Ovary (tissue), 9 donors: ENCODE measurements around the gene HPGDS. TPM values are rescaled to one million over a fixed set of nuclear protein-coding genes. Genes with fewer than 3 reads are reported as not detected.

ENCODE experiments used
- DNase-seq, 5 donors: peaks; one replicate each; pipeline ENCODE4 v3.0.0-alpha.2; 2019 to 2020
- H3K27ac ChIP-seq, 2 donors: fragments of 200-600 bp; one replicate each; pipeline versions ENCODE4 v1.5.1 to v1.8.0; 2019 to 2022
- H3K27me3 ChIP-seq: fragments of 200-600 bp; one replicate; pipeline ENCODE4 v1.8.0; 2022
- H3K36me3 ChIP-seq: fragments of 200-600 bp; sonication (generic); one replicate; pipeline ENCODE4 v1.5.1; 2019
- H3K4me1 ChIP-seq: one replicate; pipeline ENCODE4 v1.8.1; 2013; ENCODE audit warnings: mild to moderate bottlenecking, moderate library complexity; ENCODE audit not compliant: insufficient read depth
- H3K4me3 ChIP-seq: fragments of 200-600 bp; sonication (generic); one replicate; pipeline ENCODE4 v1.5.1; 2017
- H3K9me3 ChIP-seq, 2 donors: fragments of 200-600 bp in 1 of 2; sonication (generic) in 1 of 2; one replicate each; pipeline versions ENCODE4 v1.5.1 to v1.8.1; 2013 to 2019; ENCODE audit warnings: mild to moderate bottlenecking in 1 of 2, moderate library complexity in 1 of 2
- CTCF ChIP-seq, 3 donors: fragments of 450-650 bp in 2 of 3; fragments of 200-600 bp in 1 of 3; IDR thresholded peaks; one replicate each; pipeline versions ENCODE4 v1.5.1 to v1.8.0; 2016 to 2022; ENCODE audit warnings: antibody characterized with exemption in 3 of 3, mild to moderate bottlenecking in 1 of 3
- EP300 ChIP-seq: sonication (generic); formaldehyde crosslinking; IDR thresholded peaks from one replicate; pipeline ENCODE4 v1.6.1; 2017; ENCODE audit warnings: antibody characterized with exemption
- POLR2A ChIP-seq: fragments of 450-650 bp; IDR thresholded peaks from one replicate; pipeline ENCODE4 v1.6.1; 2017; ENCODE audit warnings: antibody characterized with exemption, mild to moderate bottlenecking, moderate library complexity
- WGBS, 3 donors: extraction: QIAGEN DNeasy Blood & Tissue Kit in 1 of 3; methylation state at CpG; one replicate each; pipeline versions ENCODE4 v1.1.5 to v1.1.7; 2013 to 2017; 5-methylcytosine and 5-hydroxymethylcytosine counted together
- intact Hi-C, 4 donors: fragments of 100-400 bp; cut with DNase I; formaldehyde crosslinking; loops; one replicate each; pipeline versions ENCODE4 v1.11.0 to v1.15.1; 2022 to 2023
- polyA plus RNA-seq, 2 donors: library from polyadenylated mRNA; stranded (reverse); fragments of 200-250 nt in 1 of 2; fragments of 350-450 nt in 1 of 2; fragmentation: Illumina TruSeq in 1 of 2; extraction: RNeasy Lipid Tissue Mini Kit (QIAGEN cat#74804) in 1 of 2; gene quantifications; one replicate each; pipeline ENCODE4 v1.2.3, GENCODE V29; 2013 to 2014
- total RNA-seq, 7 donors: library from RNA; depleted of rRNA in 2 of 7; stranded (reverse); fragments of >200 nt in 2 of 7; fragmentation: NEBNext Ultra II Directional in 3 of 7; extraction: Animal tissue kit (Norgen Biotek cat#: 25700) in 3 of 7; gene quantifications; one replicate each; pipeline versions ENCODE4 v1.1.0 to v1.2.4, GENCODE V29; 2016 to 2023
- donor health status: DM: no; HTN: no; CAD: no; lungs with moderate emphysema.
- donor health status: DM: no; HTN: no; CAD: no.
- donor health status: Bipolar disorder and iron deficiency.
- donor health status: DM: yes; HTN: yes; CAD: no.
- donor health status: DM: no; HTN: no; CAD: no.
- donor health status: DM: yes; HTN: yes; CAD: no.

Gene HPGDS
- total and polyA plus RNA-seq, 9 donors: 0.24 to 7.4 (median 0.77) TPM

- 88 to 95% (median 89%) methylated on average over 2 of the region's 2 CpGs for whole genome bisulfite sequencing, 3 donors
- DNase-seq: no peak
- Histone ChIP-seq H3K27me3 (no peaks in the 10 kb centered on the region), H3K27ac (no peak overlapping the region), H3K4me1 (no peaks in the 10 kb centered on the region), H3K36me3 (no peaks in the 10 kb centered on the region), H3K9me3 (no peaks in the 10 kb centered on the region), H3K4me3 (no peak overlapping the region)
- no peak for TF ChIP-seq POLR2A
- no peak for TF ChIP-seq CTCF (IDR thresholded peaks at IDR 0.05)
- TF ChIP-seq EP300: no peak
- intact Hi-C loops: no loop called here
Measured at GRCh38 chr4:94357624-94358023, 15.0 kb upstream of the HPGDS start.

GRCh38 chr4:94356444-94356843 is 13.8 kb upstream of the HPGDS start:
- Histone ChIP-seq H3K4me3 (no peak overlapping the region), H3K9me3 (no peaks in the 10 kb centered on the region), H3K4me1 (no peaks in the 10 kb centered on the region), H3K36me3 (no peaks in the 10 kb centered on the region), H3K27me3 (no peaks in the 10 kb centered on the region), H3K27ac (no peak overlapping the region)
- no peak for DNase-seq
- intact Hi-C loops: no loop called here
- no peak for TF ChIP-seq EP300
- TF ChIP-seq CTCF (IDR thresholded peaks at IDR 0.05): no peak
- TF ChIP-seq POLR2A: no peak
- WGBS, 3 donors: 72 to 86% (median 82%) methylated on average over 2 of the region's 2 CpGs

- Histone ChIP-seq H3K27me3 (no peaks in the 10 kb centered on the region), H3K4me3 (no peak overlapping the region), H3K27ac (no peak overlapping the region), H3K36me3 (no peaks in the 10 kb centered on the region), H3K9me3 (no peaks in the 10 kb centered on the region), H3K4me1 (no peaks in the 10 kb centered on the region)
- DNase-seq: no peak
- intact Hi-C loops: no loop called here
- WGBS, 3 donors: 81 to 84% (median 81%) methylated on average over 6 of the region's 6 CpGs
- TF ChIP-seq EP300: no peak
Measured at GRCh38 chr4:94354474-94354896, 11.8 kb upstream of the HPGDS start.

- Histone ChIP-seq H3K4me1 (no peaks in the 10 kb centered on the region), H3K9me3 (no peaks in the 10 kb centered on the region), H3K4me3 (no peak overlapping the region), H3K27me3 (no peaks in the 10 kb centered on the region), H3K36me3 (no peaks in the 10 kb centered on the region), H3K27ac (no peak overlapping the region)
- no peak for DNase-seq
- TF ChIP-seq EP300 (no peak), CTCF (IDR thresholded peaks at IDR 0.05) (no peak), POLR2A (no peak)
- WGBS, 3 donors: 93 to 94% (median 93%) methylated on average over 2 of the region's 2 CpGs
- intact Hi-C loops: no loop called here
Measured at GRCh38 chr4:94352996-94353395, 10.4 kb upstream of the HPGDS start.

GRCh38 chr4:94352163-94352562 is 9.5 kb upstream of the HPGDS start:
- H3K27me3 ChIP-seq: no peaks in the 10 kb centered on the region
- H3K27ac ChIP-seq: no peak overlapping the region
- H3K4me3 ChIP-seq: no peak overlapping the region
- 57 to 64% (median 64%) methylated on average over 4 of the region's 4 CpGs for WGBS, 3 donors
- DNase-seq: no peak
- H3K4me1 ChIP-seq: no peaks in the 10 kb centered on the region
- intact Hi-C loops: no loop called here
- no peaks in the 10 kb centered on the region for H3K9me3 ChIP-seq
- no peak for TF ChIP-seq POLR2A
- TF ChIP-seq CTCF (IDR thresholded peaks at IDR 0.05): no peak
- no peak for TF ChIP-seq EP300
- no peaks in the 10 kb centered on the region for H3K36me3 ChIP-seq
